D721Med (cell line): ENCODE results near the gene FAM9A.
A peak's percentile ranks its signal among the peaks of the same experiment; 100 is the strongest.

Experiments
- DNase-seq: peaks from one replicate; pipeline ENCODE4 v3.0.0; 2011; ENCODE audit warnings: low spot score; ENCODE audit not compliant: insufficient read length
- FAIRE-seq: peaks from 2 replicates; lab custom pipeline; 2011; peaks lifted over from hg19 to GRCh38; lab: Jason Lieb, UNC
- TF ChIP-seq, protein P1 (sequence below): IDR thresholded peaks from 2 replicates; pipeline ENCODE4 v1.5.1; 2012; ENCODE audit warnings: mild to moderate bottlenecking, control low read depth; ENCODE audit not compliant: insufficient read depth; ENCODE audit errors: missing control alignments

FAM9A gene

DNA sequence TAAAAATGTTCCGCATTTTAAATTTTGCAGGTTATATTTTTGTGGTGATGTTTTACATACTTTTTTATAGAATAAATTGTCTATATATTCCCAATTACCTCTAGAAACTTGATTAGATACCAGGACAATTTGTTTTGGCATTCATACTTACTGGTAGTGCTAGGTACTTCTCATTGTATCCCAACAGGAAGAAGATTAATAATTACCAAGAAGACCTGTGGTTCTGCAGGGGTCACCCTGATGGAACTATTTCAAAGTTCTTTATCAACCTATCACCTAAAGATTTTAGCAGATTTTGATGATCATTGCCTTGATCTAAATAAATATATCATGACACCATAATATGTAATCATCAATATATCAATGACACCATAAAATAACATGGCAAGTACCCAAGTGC, 22.5 kb upstream of the FAM9A start:
- TF ChIP-seq, protein P1, sequence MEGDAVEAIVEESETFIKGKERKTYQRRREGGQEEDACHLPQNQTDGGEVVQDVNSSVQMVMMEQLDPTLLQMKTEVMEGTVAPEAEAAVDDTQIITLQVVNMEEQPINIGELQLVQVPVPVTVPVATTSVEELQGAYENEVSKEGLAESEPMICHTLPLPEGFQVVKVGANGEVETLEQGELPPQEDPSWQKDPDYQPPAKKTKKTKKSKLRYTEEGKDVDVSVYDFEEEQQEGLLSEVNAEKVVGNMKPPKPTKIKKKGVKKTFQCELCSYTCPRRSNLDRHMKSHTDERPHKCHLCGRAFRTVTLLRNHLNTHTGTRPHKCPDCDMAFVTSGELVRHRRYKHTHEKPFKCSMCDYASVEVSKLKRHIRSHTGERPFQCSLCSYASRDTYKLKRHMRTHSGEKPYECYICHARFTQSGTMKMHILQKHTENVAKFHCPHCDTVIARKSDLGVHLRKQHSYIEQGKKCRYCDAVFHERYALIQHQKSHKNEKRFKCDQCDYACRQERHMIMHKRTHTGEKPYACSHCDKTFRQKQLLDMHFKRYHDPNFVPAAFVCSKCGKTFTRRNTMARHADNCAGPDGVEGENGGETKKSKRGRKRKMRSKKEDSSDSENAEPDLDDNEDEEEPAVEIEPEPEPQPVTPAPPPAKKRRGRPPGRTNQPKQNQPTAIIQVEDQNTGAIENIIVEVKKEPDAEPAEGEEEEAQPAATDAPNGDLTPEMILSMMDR, result no peak
- no peak for DNase-seq

DNA sequence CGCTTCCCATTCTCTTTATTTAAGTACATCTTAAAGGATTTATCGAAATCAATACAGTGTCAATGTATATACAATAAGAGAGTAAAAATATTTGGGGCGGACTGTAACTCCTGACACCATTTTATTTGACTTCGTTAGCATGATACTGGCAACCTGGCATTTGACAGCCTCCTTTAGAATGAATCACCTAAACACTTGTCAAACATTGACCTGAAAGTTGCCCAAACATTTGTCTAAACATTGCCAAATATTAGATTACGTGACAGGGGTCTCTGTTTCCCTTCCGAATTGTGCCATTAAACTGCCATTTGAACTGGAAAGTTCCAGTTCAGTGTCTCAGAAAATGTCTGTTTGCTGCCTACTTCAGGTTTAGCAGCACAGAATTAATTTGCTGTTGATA, 20.8 kb upstream of the FAM9A start:
- FAIRE-seq (no peak), DNase-seq (no peak)
- TF ChIP-seq, protein P1, result no peak

More for the DNA sequence above, 22.5 kb upstream of the FAM9A start:
- FAIRE-seq, result no peak

DNA sequence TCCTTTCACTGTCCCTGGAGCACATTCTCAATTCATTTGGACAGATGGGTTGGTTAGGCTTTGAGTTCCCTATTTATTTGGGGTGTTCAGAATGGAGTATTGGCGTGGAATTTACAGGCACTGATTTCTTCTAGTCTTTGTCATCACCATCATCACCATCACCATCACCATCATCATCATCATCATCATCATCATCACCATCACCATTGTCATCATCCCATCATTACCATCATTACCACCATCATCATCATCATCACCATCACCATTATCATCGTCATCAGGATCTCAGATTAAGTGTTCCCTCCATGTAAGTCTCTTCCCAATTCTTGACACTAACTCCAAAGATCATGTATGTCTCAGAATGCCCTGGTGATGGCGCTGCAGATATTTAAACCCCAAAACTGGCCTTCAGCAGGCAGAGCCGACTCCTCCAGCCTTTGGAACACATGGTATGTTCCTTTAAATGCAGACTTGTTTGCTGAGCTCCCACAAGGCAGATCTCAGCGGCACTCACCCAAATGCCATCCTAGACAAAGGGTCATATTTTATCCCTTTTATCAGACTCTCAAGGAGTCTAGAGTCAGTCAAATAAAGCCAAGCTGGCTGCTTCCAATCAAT, 19.8 kb upstream of the FAM9A start:
- FAIRE-seq (peak; percentile 58), DNase-seq (no peak)
- TF ChIP-seq, protein P1, result no peak

DNA sequence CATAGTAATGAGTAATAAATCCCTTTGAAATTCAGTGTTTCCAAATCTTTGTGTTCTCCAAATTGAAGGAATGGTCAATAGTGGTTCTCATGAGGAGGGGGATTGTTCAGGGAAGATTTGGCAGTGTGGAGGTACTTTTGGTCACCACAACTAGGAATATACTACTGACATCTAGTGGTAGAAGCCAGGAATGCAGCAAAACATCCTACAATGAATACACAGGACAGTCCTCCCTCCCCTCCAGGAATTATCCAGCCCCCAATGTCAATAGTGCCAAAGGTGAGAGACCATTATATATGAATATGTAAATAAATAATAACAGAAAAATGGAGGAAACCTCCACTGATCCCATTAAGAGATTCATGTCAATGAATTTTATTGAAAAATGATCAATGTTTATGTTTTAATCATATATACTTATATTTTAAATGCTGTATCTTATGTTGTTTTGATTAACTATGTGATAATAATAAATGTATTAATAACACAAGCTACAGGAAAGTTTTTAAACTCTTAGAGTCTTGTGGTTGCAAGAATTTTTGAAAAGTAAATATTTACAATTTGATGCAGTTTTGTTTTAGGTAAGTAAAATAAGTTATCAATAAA, 14.4 kb upstream of the FAM9A start:
- no peak for DNase-seq
- TF ChIP-seq, protein P1, result peak; percentile 51
- peak; percentile 91 for FAIRE-seq

DNA sequence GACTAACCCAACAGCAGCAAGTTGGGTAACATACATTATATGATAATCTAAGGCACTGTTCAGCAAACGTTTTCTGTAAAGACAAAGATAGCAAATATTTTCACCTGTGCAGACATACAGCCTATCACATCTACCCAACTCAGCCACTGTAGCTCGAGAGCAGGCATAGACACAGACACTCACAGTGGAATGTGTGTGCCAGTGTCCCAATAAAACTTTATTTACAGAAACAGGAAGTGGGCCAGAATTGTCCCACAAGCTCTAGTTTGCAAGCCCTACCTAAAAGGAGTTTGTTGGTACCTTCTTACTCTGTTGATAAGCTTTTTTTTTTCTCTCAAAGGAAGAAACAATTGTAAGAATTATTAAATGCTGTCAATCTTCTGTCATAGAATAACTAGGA, 11.9 kb upstream of the FAM9A start:
- TF ChIP-seq, protein P1, result no peak
- DNase-seq (no peak), FAIRE-seq (no peak)

DNA sequence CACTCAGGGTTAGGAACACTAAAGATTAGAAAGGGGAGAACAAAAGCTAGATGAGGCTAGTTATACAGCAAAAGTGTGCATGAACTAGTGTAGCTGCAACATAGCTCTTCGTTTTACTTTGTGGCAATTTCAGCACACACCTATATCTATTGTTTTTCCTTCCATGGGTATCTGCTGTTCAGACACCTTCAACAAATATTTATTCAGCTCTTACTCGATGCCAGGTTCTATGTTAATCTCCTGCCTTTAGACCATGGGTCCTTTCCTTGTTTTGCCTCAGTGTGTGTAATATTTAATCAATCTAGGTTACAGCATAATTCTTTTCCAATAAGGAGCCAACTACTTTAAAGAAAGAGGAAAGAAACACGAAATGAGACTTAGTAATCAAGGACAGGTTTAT, 10.4 kb upstream of the FAM9A start:
- TF ChIP-seq, protein P1, result no peak
- no peak for FAIRE-seq
- DNase-seq, result no peak

DNA sequence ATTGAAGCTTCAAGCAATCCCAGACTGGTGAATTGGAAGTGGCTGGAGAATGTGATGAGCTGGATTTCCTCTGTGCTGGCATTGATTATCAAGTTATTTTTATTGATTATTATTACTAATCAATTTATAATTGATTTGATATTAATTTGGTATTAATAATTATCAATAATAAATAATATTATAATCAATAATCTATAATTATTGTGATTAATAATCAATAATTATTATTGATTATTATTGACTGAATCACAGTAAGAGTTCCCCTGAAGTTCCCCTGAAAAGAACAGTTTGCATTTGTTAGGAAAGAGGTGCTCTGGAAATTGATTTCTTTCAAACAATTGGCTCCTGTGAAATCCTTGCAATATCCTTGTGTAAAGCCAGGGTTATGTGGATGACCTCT, 7.5 kb upstream of the FAM9A start:
- FAIRE-seq, result no peak
- TF ChIP-seq, protein P1, result no peak

More for the DNA sequence above, 7.5 kb upstream of the FAM9A start:
- no peak for DNase-seq
